ENCODE data around the gene ATRNL1.

- TF ChIP-seq RXRA (IDR thresholded peaks at IDR 0.05): no peak
- TF ChIP-seq ATF3 (IDR thresholded peaks at IDR 0.05): no peak
- TF ChIP-seq HNF4G (IDR thresholded peaks at IDR 0.05): no peak
These were observed 702.8 kb downstream of the ATRNL1 start for GRCh38 chr10:115795964-115796363.

Data from liver (tissue), 2 donors.